ENCODE measurements around the gene FIBCD1.

DNA sequence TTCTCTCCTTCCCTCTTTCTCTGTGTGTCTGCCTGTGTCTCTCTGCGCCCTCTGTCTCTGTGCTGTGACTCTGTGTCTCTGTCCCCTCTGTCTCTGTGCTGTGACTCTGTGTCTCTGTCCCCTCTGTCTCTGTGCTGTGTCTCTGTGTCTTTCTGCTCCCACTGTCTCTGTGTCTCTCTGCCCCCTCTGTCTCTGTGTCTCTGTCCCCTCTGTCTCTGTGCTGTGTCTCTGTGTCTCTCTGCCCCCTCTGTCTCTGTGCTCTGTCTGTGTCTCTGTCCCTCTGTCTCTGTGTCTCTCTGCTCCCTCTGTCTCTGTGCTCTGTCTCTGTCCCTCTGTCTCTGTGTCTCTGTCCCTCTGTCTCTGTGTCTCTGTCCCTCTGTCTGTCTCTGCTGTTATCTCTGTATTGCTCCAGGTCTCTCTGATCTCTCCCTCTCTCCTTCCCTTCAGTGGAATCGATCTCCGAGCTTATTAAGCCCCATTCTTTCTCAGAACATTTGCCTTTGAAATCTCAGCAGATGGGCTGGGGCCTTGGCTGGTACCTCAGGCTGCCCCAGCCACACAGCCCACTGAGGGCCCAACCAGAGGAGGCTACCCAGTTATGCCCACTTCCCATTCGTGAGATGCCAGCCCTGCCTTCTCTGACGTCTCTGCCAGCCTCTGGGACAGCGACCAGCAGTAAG is 33.4 kb upstream of the FIBCD1 start:
- TF ChIP-seq POLR2AphosphoS5 (IDR thresholded peaks at IDR 0.05; ENCODE audit: low read depth, low read length) (no peak), SMC3 (IDR thresholded peaks at IDR 0.05; ENCODE audit: low read depth, low read length) (no peak), FOXM1 (IDR thresholded peaks at IDR 0.05; ENCODE audit: low read depth) (no peak), ELF1 (IDR thresholded peaks at IDR 0.05) (no peak), YY1 (IDR thresholded peaks at IDR 0.05; ENCODE audit: low read depth) (no peak), EP300 (IDR thresholded peaks at IDR 0.05; ENCODE audit: borderline replicate concordance in 1 of 2, low read depth in 1 of 2, low read length in 1 of 2) (no peak), RFX5 (IDR thresholded peaks at IDR 0.05; ENCODE audit: low read length) (no peak), JUND (IDR thresholded peaks at IDR 0.05) (no peak), RAD21 (IDR thresholded peaks at IDR 0.05; ENCODE audit: low read length) (no peak), TEAD4 (IDR thresholded peaks at IDR 0.05; ENCODE audit: borderline replicate concordance, insufficient read depth) (no peak)
- TF ChIP-seq, protein P1, sequence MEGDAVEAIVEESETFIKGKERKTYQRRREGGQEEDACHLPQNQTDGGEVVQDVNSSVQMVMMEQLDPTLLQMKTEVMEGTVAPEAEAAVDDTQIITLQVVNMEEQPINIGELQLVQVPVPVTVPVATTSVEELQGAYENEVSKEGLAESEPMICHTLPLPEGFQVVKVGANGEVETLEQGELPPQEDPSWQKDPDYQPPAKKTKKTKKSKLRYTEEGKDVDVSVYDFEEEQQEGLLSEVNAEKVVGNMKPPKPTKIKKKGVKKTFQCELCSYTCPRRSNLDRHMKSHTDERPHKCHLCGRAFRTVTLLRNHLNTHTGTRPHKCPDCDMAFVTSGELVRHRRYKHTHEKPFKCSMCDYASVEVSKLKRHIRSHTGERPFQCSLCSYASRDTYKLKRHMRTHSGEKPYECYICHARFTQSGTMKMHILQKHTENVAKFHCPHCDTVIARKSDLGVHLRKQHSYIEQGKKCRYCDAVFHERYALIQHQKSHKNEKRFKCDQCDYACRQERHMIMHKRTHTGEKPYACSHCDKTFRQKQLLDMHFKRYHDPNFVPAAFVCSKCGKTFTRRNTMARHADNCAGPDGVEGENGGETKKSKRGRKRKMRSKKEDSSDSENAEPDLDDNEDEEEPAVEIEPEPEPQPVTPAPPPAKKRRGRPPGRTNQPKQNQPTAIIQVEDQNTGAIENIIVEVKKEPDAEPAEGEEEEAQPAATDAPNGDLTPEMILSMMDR (IDR thresholded peaks at IDR 0.05): no peak
